Adrenal gland (tissue), 5 donors: ENCODE results near the gene TSPOAP1.

Source experiments
- POLR2A ChIP-seq, 2 donors: fragments of 450-650 bp; IDR thresholded peaks; one replicate each; pipeline ENCODE4 v1.6.1; 2017; ENCODE audit warnings: antibody characterized with exemption in 2 of 2, mild to moderate bottlenecking in 2 of 2, moderate library complexity in 1 of 2
- TF ChIP-seq, protein P1 (sequence below), 6 experiments: fragments of 450-650 bp in 4 of 6; fragments of 200-600 bp in 2 of 6; sonication (generic) in 1 of 6; IDR thresholded peaks; 1 replicate in 5 of 6; 2 replicates in 1 of 6; pipeline versions ENCODE4 v1.5.1 to v1.8.0; 2016 to 2021; ENCODE audit warnings: antibody characterized with exemption in 6 of 6, mild to moderate bottlenecking in 2 of 6, moderate library complexity in 1 of 6
- donor health status: DM: no; HTN: no; CAD: no.

DNA sequence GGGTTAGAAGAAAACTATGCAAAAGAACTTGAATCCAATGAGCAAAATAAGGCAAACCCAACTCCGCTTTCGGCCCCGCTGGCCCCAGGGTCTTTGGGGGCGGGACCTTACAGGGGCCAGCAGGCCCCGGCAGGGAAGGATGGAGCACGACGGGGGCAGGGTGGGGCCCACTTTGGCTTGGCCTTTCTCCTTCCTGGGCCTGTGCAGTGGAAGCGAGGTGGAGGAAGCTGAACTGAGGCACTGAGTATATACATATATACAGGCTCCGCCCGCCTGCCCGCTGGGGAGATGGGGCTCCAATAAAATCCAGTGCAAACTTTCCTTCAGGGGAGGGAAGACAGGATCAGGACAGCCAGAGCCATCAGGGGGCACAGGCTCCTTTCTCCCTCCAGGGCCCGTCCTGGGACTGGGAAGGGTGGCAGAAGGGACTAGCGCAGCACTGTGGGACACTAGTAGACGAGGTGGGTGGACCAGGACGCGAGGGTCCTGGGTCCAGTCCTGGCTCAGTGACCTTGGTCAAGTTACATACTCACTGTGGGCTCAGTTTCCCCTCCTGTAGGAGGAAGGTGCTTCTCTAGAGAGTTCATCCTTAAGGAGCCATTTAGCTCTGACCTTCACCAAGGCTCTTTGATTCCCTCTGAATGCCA, 27.0 kb downstream of the TSPOAP1 start:
- TF ChIP-seq, protein P1, sequence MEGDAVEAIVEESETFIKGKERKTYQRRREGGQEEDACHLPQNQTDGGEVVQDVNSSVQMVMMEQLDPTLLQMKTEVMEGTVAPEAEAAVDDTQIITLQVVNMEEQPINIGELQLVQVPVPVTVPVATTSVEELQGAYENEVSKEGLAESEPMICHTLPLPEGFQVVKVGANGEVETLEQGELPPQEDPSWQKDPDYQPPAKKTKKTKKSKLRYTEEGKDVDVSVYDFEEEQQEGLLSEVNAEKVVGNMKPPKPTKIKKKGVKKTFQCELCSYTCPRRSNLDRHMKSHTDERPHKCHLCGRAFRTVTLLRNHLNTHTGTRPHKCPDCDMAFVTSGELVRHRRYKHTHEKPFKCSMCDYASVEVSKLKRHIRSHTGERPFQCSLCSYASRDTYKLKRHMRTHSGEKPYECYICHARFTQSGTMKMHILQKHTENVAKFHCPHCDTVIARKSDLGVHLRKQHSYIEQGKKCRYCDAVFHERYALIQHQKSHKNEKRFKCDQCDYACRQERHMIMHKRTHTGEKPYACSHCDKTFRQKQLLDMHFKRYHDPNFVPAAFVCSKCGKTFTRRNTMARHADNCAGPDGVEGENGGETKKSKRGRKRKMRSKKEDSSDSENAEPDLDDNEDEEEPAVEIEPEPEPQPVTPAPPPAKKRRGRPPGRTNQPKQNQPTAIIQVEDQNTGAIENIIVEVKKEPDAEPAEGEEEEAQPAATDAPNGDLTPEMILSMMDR (IDR thresholded peaks at IDR 0.05), result no peak
- TF ChIP-seq POLR2A (IDR thresholded peaks at IDR 0.05), result no peak
